ENCODE data around the gene BEND7. TPM values are rescaled to one million over a fixed set of nuclear protein-coding genes. Genes with fewer than 3 reads are reported as not detected.

Gene BEND7
- total RNA-seq, 2 donors from 2014 or later: 19.2 to 20.4 TPM

- intact Hi-C loops (cut with DNase I): no loop called here
- Histone ChIP-seq H3K36me3 (no peaks in the 10 kb centered on the region), H3K9me3 (no peaks in the 10 kb centered on the region), H3K9ac (ENCODE audit: low read depth in 2 of 2, low read length in 2 of 2) (peak overlapping the region; percentile 62 to 67), H3K27me3 (no peaks in the 10 kb centered on the region), H3K4me3 (peak overlapping the region; percentile 54), H3K27ac (no peak overlapping the region), H3K4me1 (no peaks in the 10 kb centered on the region)
- no peak for TF ChIP-seq CTCF (IDR thresholded peaks at IDR 0.05)
- peak; percentile 25 for DNase-seq
These were observed 515 bp downstream of the BEND7 start for GRCh38 chr10:13528123-13528874.

- peak overlapping the region; percentile 62 to 67 for H3K9ac ChIP-seq (ENCODE audit: low read depth in 2 of 2, low read length in 2 of 2)
- intact Hi-C loops (cut with DNase I): no loop called here
These were observed 1.0 kb downstream of the BEND7 start for GRCh38 chr10:13527864-13528122.

GRCh38 chr10:13526948-13527863, 1.6 kb downstream of the BEND7 start:
- Histone ChIP-seq H3K9ac (ENCODE audit: low read depth in 2 of 2, low read length in 2 of 2) (peak overlapping the region in 1 of 2 donors; percentile 62), H3K4me1 (no peaks in the 10 kb centered on the region), H3K4me3 (peak overlapping the region; percentile 54), H3K9me3 (no peaks in the 10 kb centered on the region), H3K27me3 (no peaks in the 10 kb centered on the region), H3K36me3 (no peaks in the 10 kb centered on the region), H3K27ac (no peak overlapping the region)
- no peak for TF ChIP-seq CTCF (IDR thresholded peaks at IDR 0.05)
- DNase-seq: no peak
- intact Hi-C loops (cut with DNase I): no loop called here

More at GRCh38 chr10:13527864-13528122, 1.0 kb downstream of the BEND7 start:
- Histone ChIP-seq H3K4me3 (peak overlapping the region; percentile 54), H3K4me1 (no peaks in the 10 kb centered on the region), H3K27ac (no peak overlapping the region), H3K36me3 (no peaks in the 10 kb centered on the region), H3K9me3 (no peaks in the 10 kb centered on the region), H3K27me3 (no peaks in the 10 kb centered on the region)
- no peak for DNase-seq
- TF ChIP-seq CTCF (IDR thresholded peaks at IDR 0.05): no peak

GRCh38 chr10:13525663-13526062, 3.2 kb downstream of the BEND7 start:
- TF ChIP-seq CTCF (IDR thresholded peaks at IDR 0.05): no peak
- no peak overlapping the region for H3K4me3 ChIP-seq
- intact Hi-C loops (cut with DNase I): no loop called here
- H3K9ac ChIP-seq (ENCODE audit: low read depth in 2 of 2, low read length in 2 of 2): no peak overlapping the region
- no peak overlapping the region for H3K27ac ChIP-seq
- no peaks in the 10 kb centered on the region for H3K27me3 ChIP-seq
- no peaks in the 10 kb centered on the region for H3K9me3 ChIP-seq
- no peaks in the 10 kb centered on the region for H3K36me3 ChIP-seq
- no peaks in the 10 kb centered on the region for H3K4me1 ChIP-seq
- DNase-seq: no peak

GRCh38 chr10:13521026-13521425, 7.8 kb downstream of the BEND7 start:
- no peak for DNase-seq
- Histone ChIP-seq H3K27me3 (no peaks in the 10 kb centered on the region), H3K4me1 (no peaks in the 10 kb centered on the region), H3K4me3 (no peak overlapping the region), H3K9ac (ENCODE audit: low read depth in 2 of 2, low read length in 2 of 2) (no peak overlapping the region), H3K27ac (no peak overlapping the region), H3K36me3 (no peaks in the 10 kb centered on the region), H3K9me3 (no peaks in the 10 kb centered on the region)
- intact Hi-C loops (cut with DNase I): no loop called here
- TF ChIP-seq CTCF (IDR thresholded peaks at IDR 0.05): no peak
